Measurements from ENCODE around the gene DDR1. TPM values are rescaled to one million over a fixed set of nuclear protein-coding genes. Genes with fewer than 3 reads are reported as not detected.
A peak's percentile ranks its signal among the peaks of the same experiment; 100 is the strongest.
"Not testable (repeated sequence)": the region's sequence is repeated elsewhere in the genome, so short reads cannot be mapped to it uniquely, and the experiment has no call there.

DDR1 gene
- total RNA-seq, 1 experiment from 2014 or later, result 230 TPM

DNA sequence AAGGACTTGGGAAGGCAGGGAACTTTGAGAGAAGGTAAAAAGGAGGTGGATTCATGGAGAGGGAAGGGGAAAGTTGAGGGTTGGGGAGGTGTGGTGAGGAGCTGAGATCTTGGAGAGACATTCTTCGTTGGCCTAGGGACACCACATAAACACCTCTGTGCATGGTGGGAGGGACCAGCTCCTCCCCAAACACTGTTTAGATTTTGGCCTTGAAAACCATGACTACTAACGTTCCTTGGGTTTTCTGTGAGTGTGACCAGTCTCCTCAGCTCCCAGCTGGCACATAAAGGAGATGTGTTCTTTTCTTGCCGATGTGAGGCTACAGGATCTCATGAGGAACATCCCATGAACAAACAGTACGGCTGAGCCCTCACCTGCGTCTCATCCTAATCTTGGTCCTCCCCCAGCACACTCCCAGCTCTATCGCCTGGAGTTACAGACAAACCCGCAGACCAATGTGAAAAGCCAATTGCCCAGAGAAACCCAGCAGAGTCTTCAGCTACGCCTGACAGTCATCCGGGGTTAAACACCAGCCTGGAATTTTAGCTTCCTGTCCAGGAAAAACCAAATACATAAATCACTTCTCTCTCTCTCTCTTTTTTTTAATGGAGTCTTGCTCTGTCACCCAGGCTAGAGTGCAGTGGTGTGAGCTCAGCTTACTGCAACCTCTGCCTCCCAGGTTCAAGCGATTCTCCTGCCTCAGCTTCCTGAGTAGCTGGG, 22.0 kb upstream of the DDR1 start (continued):
- TF ChIP-seq, protein P1, sequence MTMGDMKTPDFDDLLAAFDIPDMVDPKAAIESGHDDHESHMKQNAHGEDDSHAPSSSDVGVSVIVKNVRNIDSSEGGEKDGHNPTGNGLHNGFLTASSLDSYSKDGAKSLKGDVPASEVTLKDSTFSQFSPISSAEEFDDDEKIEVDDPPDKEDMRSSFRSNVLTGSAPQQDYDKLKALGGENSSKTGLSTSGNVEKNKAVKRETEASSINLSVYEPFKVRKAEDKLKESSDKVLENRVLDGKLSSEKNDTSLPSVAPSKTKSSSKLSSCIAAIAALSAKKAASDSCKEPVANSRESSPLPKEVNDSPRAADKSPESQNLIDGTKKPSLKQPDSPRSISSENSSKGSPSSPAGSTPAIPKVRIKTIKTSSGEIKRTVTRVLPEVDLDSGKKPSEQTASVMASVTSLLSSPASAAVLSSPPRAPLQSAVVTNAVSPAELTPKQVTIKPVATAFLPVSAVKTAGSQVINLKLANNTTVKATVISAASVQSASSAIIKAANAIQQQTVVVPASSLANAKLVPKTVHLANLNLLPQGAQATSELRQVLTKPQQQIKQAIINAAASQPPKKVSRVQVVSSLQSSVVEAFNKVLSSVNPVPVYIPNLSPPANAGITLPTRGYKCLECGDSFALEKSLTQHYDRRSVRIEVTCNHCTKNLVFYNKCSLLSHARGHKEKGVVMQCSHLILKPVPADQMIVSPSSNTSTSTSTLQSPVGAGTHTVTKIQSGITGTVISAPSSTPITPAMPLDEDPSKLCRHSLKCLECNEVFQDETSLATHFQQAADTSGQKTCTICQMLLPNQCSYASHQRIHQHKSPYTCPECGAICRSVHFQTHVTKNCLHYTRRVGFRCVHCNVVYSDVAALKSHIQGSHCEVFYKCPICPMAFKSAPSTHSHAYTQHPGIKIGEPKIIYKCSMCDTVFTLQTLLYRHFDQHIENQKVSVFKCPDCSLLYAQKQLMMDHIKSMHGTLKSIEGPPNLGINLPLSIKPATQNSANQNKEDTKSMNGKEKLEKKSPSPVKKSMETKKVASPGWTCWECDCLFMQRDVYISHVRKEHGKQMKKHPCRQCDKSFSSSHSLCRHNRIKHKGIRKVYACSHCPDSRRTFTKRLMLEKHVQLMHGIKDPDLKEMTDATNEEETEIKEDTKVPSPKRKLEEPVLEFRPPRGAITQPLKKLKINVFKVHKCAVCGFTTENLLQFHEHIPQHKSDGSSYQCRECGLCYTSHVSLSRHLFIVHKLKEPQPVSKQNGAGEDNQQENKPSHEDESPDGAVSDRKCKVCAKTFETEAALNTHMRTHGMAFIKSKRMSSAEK (CRISPR knock-in tag; IDR thresholded peaks at IDR 0.05; ENCODE audit: borderline replicate concordance), result no peak

DNA sequence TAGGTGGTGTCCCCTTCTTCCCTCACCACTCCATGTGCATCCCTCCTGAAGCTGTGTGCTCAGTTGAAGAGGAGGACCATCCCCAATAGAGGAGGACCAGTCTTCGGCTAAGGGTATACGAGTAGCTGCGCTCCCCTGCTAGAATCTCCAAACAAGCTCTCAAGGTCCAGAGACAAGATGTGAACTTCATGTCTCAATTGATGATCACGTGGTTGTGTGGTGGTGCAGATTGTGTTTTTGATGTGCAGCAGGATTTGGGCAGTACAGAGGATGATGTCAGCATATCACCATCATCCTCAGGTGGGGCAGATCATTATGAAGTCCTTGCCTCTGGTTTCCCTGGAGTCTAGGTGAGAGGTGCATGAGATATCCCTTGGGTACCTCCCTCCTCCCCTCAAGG, 20.0 kb upstream of the DDR1 start:
- Mint-ChIP-seq H3K9me3 (peaks cover 67% of the 10 kb centered on the region), H3K27me3 (ENCODE audit: low read depth) (peaks cover 28% of the 10 kb centered on the region), H3K4me1 (no peaks in the 10 kb centered on the region), H3K4me3 (no peak overlapping the region), H3K36me3 (peaks cover 38% of the 10 kb centered on the region), H3K27ac (no peak overlapping the region)
- ATAC-seq, result no peak
- CTCF ChIA-PET, result no interaction called here
- POLR2A ChIA-PET, result no interaction called here
- no peak for TF ChIP-seq ATF1 (CRISPR knock-in tag; IDR thresholded peaks at IDR 0.05)
- no peak for TF ChIP-seq ELF4 (CRISPR knock-in tag; IDR thresholded peaks at IDR 0.05; ENCODE audit: low read depth)
- no peak for TF ChIP-seq GTF2I (CRISPR knock-in tag; conservative IDR thresholded peaks at IDR 0.05)
- TF ChIP-seq ZNF263 (CRISPR knock-in tag; IDR thresholded peaks at IDR 0.05; ENCODE audit: low read depth), result no peak
- TF ChIP-seq ZNF121 (CRISPR knock-in tag; IDR thresholded peaks at IDR 0.05), result no peak
- TF ChIP-seq SOX15 (CRISPR knock-in tag; IDR thresholded peaks at IDR 0.05), result no peak
- no peak for TF ChIP-seq TEAD1 (CRISPR knock-in tag; IDR thresholded peaks at IDR 0.05)
- TF ChIP-seq CREM (CRISPR knock-in tag; IDR thresholded peaks at IDR 0.05), result no peak
- TF ChIP-seq SP1 (CRISPR knock-in tag; conservative IDR thresholded peaks at IDR 0.05), result no peak
- TF ChIP-seq ZNF396 (CRISPR knock-in tag; IDR thresholded peaks at IDR 0.05; ENCODE audit: borderline replicate concordance), result no peak
- TF ChIP-seq, protein P2, sequence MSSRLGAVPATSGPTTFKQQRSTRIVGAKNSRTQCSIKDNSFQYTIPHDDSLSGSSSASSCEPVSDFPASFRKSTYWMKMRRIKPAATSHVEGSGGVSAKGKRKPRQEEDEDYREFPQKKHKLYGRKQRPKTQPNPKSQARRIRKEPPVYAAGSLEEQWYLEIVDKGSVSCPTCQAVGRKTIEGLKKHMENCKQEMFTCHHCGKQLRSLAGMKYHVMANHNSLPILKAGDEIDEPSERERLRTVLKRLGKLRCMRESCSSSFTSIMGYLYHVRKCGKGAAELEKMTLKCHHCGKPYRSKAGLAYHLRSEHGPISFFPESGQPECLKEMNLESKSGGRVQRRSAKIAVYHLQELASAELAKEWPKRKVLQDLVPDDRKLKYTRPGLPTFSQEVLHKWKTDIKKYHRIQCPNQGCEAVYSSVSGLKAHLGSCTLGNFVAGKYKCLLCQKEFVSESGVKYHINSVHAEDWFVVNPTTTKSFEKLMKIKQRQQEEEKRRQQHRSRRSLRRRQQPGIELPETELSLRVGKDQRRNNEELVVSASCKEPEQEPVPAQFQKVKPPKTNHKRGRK (CRISPR knock-in tag; IDR thresholded peaks at IDR 0.05; ENCODE audit: borderline replicate concordance), result no peak
- DNase-seq (ENCODE audit: low spot score), result no peak

DNA sequence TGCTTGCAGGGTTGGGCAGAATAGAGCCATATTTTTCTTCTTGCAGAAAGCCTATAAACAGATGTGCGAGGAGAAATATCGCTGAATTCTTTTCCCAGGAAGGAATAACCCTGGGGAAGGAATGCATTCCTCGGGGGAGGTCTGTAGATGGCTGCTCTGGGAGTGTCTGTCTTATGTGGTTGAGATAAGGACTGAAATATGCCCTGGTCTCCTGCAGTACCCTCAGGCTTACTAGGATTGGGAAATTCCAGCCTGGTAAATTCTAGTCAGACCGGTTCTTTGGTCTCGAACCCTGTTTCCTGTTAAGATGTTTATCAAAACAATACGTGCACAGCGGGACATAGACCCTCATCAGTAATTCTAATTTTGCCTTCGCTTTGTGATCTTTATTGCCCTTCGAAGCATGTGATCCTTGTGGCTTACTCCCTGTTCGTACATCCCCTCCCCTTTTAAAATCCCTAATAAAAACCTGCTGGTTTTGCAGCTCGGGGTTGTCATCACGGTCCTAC, 15.0 kb upstream of the DDR1 start:
- H3K4me3 Mint-ChIP-seq, H3K4me1 Mint-ChIP-seq, POLR2A ChIA-PET, H3K27ac Mint-ChIP-seq, ATAC-seq: not testable (repeated sequence)
- DNase-seq (ENCODE audit: low spot score), result peak; percentile 55
- Mint-ChIP-seq H3K9me3 (peaks cover 68% of the 10 kb centered on the region), H3K36me3 (peaks cover 58% of the 10 kb centered on the region), H3K27me3 (ENCODE audit: low read depth) (peaks cover 23% of the 10 kb centered on the region)
- CTCF ChIA-PET, result interaction anchor here (0.7 kb wide), 1 partner anchor 97 kb away, joined by 3 read pairs; no protein-coding TSS in a partner anchor

DNA sequence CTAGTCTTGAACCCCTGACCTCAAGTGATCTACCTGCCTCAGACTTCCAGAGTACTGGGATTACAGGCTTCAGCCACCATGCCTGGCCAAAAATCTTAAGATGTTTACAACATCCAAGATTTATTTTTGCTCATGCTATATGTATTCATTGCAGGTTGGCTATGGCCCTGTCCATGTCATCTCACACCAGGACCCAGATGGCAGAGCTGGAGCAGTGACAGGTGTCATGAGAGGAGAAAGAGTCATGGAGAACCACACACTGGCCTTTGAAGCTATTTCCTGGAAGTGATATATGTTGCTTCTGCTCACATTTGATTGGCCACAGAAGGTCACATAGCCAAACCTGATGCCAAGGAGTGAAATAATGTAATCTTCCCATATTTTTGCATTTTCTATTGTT, 13.8 kb upstream of the DDR1 start:
- H3K4me1 Mint-ChIP-seq, result peaks cover 7% of the 10 kb centered on the region; the same call in 1 of the 2 replicates
- H3K4me3 Mint-ChIP-seq, result no peak overlapping the region
- peaks cover 23% of the 10 kb centered on the region for H3K27me3 Mint-ChIP-seq (ENCODE audit: low read depth)
- DNase-seq (ENCODE audit: low spot score), result no peak
- H3K36me3 Mint-ChIP-seq, result peaks cover 62% of the 10 kb centered on the region
- ATAC-seq, result no peak
- H3K9me3 Mint-ChIP-seq, result peaks cover 67% of the 10 kb centered on the region
- ChIA-PET CTCF (no interaction called here), POLR2A (no interaction called here)
- no peak overlapping the region for H3K27ac Mint-ChIP-seq
- TF ChIP-seq FOXK1 (CRISPR knock-in tag; IDR thresholded peaks at IDR 0.05), result no peak
- TF ChIP-seq MXD4 (CRISPR knock-in tag; IDR thresholded peaks at IDR 0.05; ENCODE audit: borderline replicate concordance), result no peak
- TF ChIP-seq ZNF416 (CRISPR knock-in tag; IDR thresholded peaks at IDR 0.05), result no peak
- no peak for TF ChIP-seq SMAD4 (CRISPR knock-in tag; IDR thresholded peaks at IDR 0.05)
- TF ChIP-seq EMX1 (CRISPR knock-in tag; IDR thresholded peaks at IDR 0.05), result no peak
- TF ChIP-seq SMAD3 (CRISPR knock-in tag; IDR thresholded peaks at IDR 0.05; ENCODE audit: borderline replicate concordance), result no peak
- no peak for TF ChIP-seq JAZF1 (CRISPR knock-in tag; IDR thresholded peaks at IDR 0.05)
- TF ChIP-seq JUN (CRISPR knock-in tag; IDR thresholded peaks at IDR 0.05), result no peak
- TF ChIP-seq, protein P3, sequence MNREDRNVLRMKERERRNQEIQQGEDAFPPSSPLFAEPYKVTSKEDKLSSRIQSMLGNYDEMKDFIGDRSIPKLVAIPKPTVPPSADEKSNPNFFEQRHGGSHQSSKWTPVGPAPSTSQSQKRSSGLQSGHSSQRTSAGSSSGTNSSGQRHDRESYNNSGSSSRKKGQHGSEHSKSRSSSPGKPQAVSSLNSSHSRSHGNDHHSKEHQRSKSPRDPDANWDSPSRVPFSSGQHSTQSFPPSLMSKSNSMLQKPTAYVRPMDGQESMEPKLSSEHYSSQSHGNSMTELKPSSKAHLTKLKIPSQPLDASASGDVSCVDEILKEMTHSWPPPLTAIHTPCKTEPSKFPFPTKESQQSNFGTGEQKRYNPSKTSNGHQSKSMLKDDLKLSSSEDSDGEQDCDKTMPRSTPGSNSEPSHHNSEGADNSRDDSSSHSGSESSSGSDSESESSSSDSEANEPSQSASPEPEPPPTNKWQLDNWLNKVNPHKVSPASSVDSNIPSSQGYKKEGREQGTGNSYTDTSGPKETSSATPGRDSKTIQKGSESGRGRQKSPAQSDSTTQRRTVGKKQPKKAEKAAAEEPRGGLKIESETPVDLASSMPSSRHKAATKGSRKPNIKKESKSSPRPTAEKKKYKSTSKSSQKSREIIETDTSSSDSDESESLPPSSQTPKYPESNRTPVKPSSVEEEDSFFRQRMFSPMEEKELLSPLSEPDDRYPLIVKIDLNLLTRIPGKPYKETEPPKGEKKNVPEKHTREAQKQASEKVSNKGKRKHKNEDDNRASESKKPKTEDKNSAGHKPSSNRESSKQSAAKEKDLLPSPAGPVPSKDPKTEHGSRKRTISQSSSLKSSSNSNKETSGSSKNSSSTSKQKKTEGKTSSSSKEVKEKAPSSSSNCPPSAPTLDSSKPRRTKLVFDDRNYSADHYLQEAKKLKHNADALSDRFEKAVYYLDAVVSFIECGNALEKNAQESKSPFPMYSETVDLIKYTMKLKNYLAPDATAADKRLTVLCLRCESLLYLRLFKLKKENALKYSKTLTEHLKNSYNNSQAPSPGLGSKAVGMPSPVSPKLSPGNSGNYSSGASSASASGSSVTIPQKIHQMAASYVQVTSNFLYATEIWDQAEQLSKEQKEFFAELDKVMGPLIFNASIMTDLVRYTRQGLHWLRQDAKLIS (CRISPR knock-in tag; IDR thresholded peaks at IDR 0.05; ENCODE audit: borderline replicate concordance), result no peak
- no peak for TF ChIP-seq CREB1 (CRISPR knock-in tag; IDR thresholded peaks at IDR 0.05)
